ENCODE measurements around the gene PAX7.

DNA sequence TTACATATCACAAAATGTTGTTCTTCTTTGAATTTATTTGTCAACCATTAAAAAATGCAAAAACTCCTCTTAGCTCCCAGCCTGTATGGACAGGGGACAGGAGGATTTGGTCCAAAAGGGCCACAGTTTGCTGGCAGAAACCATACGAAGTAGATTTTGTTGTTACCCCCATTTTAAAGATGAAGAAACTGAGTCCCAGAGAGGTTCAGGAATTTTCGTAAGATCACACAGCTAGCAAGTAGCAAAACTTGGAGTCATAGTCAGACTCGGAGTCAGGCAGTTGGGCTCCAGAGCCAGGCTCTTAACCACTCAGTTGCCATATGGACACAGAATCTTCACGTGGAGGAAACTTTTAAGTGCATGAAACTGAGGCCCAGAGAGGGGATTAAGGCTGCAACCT, 137.4 kb downstream of the PAX7 start:
- TF ChIP-seq, protein P1, sequence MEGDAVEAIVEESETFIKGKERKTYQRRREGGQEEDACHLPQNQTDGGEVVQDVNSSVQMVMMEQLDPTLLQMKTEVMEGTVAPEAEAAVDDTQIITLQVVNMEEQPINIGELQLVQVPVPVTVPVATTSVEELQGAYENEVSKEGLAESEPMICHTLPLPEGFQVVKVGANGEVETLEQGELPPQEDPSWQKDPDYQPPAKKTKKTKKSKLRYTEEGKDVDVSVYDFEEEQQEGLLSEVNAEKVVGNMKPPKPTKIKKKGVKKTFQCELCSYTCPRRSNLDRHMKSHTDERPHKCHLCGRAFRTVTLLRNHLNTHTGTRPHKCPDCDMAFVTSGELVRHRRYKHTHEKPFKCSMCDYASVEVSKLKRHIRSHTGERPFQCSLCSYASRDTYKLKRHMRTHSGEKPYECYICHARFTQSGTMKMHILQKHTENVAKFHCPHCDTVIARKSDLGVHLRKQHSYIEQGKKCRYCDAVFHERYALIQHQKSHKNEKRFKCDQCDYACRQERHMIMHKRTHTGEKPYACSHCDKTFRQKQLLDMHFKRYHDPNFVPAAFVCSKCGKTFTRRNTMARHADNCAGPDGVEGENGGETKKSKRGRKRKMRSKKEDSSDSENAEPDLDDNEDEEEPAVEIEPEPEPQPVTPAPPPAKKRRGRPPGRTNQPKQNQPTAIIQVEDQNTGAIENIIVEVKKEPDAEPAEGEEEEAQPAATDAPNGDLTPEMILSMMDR (IDR thresholded peaks at IDR 0.05) = no peak
- TF ChIP-seq POLR2A (IDR thresholded peaks at IDR 0.05; ENCODE audit: low read depth) = no peak
- TF ChIP-seq EP300 (IDR thresholded peaks at IDR 0.05) = no peak
- TF ChIP-seq POLR2AphosphoS5 (IDR thresholded peaks at IDR 0.05) = no peak
